ENCODE data around the gene UBAC1. TPM values are rescaled to one million over a fixed set of nuclear protein-coding genes. Genes with fewer than 3 reads are reported as not detected.

UBAC1 gene
- polyA plus RNA-seq, 1 of the 3 experiments (the other 2 are of a cell fraction), result 67.7 TPM

DNA sequence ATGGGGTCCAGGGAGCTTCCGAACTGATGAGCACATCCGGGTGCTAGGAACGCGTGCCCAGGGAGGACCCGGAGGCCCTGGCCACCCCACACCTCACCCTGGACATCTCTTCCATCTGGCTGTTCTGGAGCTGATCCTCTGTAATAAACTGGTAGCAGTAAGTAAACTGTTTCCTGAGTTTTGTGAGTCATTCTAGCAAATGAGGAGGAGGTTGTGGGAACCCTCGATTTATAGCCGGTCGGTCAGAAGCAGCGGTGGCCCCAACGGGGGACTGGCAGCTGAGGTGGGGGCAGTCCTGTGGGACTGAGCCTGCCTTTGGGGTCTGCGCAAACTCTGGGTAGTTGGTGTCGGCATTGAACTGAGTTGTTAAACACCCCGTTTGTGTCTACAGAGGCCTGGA lies 15.4 kb upstream of the UBAC1 start (continued):
- TF ChIP-seq MXI1 (IDR thresholded peaks at IDR 0.05; ENCODE audit: low read depth, low read length), result no peak

DNA sequence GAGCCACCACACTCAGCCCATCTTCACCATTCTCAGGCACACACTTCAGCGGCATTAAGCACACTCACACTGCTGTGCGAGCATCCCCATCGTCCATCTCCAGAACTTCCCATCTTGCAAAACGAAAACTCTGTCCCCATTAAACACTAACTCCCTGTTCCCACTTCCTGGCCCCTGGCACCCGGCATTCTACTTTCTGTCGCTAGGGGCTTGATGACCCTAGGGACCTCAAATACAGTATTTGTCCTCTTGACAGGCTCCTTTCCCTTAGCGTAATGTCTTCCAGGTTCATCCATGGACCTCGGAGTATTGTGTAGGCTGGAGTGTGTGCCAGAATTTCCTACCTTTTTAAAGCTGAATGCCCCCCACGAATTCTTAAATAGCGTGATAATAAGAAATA lies 14.7 kb upstream of the UBAC1 start:
- CTCF ChIA-PET, result interaction anchor here (1.3 to 3.5 kb wide), 5 partner anchors 8 to 147 kb away, joined by 3 to 18 read pairs (median 12); no protein-coding TSS in a partner anchor

DNA sequence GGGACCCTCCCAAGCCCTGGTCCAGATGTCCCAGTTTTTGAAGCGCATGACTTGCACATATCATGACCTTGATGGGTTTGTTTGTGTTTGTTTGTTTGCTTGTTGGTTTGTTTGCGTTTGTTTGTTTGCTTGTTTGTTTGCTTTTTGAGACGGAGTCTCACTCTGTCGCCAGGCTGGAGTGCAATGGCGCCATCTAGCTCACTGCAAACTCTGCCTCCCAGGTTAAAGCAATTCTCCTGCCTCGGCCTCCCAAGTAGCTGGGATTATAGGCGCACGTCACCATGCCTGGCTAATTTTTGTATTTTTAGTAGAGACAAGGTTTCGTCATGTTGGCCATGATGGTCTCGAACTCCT lies 13.0 kb upstream of the UBAC1 start:
- H2AFZ ChIP-seq (ENCODE audit: low read depth), result no peak overlapping the region
- WGBS (ENCODE audit: low lambda C conversion rate), result 52% methylated on average over 10 of the region's 10 CpGs
- H4K20me1 ChIP-seq (ENCODE audit: insufficient read depth), result no peaks in the 10 kb centered on the region
- no peak overlapping the region for H3K27ac ChIP-seq (ENCODE audit: low read depth in 2 of 2, low read length in 1 of 2)
- no peak overlapping the region for H3K9ac ChIP-seq
- no peaks in the 10 kb centered on the region for H3K9me3 ChIP-seq
- no peak overlapping the region for H3K4me3 ChIP-seq (ENCODE audit: low read depth in 2 of 2, low read length in 1 of 2)
- ChIA-PET CTCF (interaction anchor here (1.1 to 3.5 kb wide), 2 partner anchors 148 to 167 kb away, joined by 3 to 18 read pairs; no protein-coding TSS in a partner anchor), POLR2A (no interaction called here)
- H3K36me3 ChIP-seq (replicated peaks in 1 of 2; ENCODE audit: control insufficient read depth in 1 of 2, insufficient read depth in 2 of 2, low read length in 1 of 2), result no peaks in the 10 kb centered on the region
- H3K4me1 ChIP-seq (ENCODE audit: control insufficient read depth in 1 of 2, insufficient read depth in 2 of 2, low read depth in 1 of 2, low read length in 1 of 2), result peaks cover 6 to 19% of the 10 kb centered on the region in 2 experiments; a peak in 2 of 4 replicates
- H3K27me3 ChIP-seq (ENCODE audit: insufficient read depth), result no peaks in the 10 kb centered on the region
- H3K9me2 ChIP-seq, result no peaks in the 10 kb centered on the region
- H3K4me2 ChIP-seq, result no peak overlapping the region
- no peaks in the 10 kb centered on the region for H3F3A ChIP-seq (replicated peaks; ENCODE audit: insufficient read depth)
- no peak for DNase-seq
- no peaks in the 10 kb centered on the region for H3K79me2 ChIP-seq (ENCODE audit: insufficient read depth)
- TF ChIP-seq TEAD4 (IDR thresholded peaks at IDR 0.05; ENCODE audit: borderline replicate concordance, insufficient read depth), result no peak
- TF ChIP-seq TAF1 (IDR thresholded peaks at IDR 0.05; ENCODE audit: borderline replicate concordance, low read depth, low read length), result no peak
- TF ChIP-seq, protein P1, sequence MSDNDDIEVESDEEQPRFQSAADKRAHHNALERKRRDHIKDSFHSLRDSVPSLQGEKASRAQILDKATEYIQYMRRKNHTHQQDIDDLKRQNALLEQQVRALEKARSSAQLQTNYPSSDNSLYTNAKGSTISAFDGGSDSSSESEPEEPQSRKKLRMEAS (IDR thresholded peaks at IDR 0.05; ENCODE audit: low read depth), result no peak
- TF ChIP-seq RXRA (IDR thresholded peaks at IDR 0.05; ENCODE audit: borderline replicate concordance, low read depth), result no peak
- no peak for TF ChIP-seq MXI1 (IDR thresholded peaks at IDR 0.05; ENCODE audit: low read depth, low read length)
- no peak for TF ChIP-seq EP300 (IDR thresholded peaks at IDR 0.05; ENCODE audit: borderline replicate concordance in 1 of 2, low read depth in 1 of 2, low read length in 1 of 2)
- TF ChIP-seq JUND (IDR thresholded peaks at IDR 0.05), result no peak
- TF ChIP-seq FOXM1 (IDR thresholded peaks at IDR 0.05; ENCODE audit: low read depth), result no peak
- no peak for TF ChIP-seq RCOR1 (IDR thresholded peaks at IDR 0.05; ENCODE audit: low read length)
- TF ChIP-seq SIN3A (IDR thresholded peaks at IDR 0.05; ENCODE audit: borderline replicate concordance, low read depth, low read length), result no peak
- TF ChIP-seq YY1 (IDR thresholded peaks at IDR 0.05; ENCODE audit: low read depth), result no peak
- TF ChIP-seq, protein P2, sequence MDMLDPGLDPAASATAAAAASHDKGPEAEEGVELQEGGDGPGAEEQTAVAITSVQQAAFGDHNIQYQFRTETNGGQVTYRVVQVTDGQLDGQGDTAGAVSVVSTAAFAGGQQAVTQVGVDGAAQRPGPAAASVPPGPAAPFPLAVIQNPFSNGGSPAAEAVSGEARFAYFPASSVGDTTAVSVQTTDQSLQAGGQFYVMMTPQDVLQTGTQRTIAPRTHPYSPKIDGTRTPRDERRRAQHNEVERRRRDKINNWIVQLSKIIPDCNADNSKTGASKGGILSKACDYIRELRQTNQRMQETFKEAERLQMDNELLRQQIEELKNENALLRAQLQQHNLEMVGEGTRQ (IDR thresholded peaks at IDR 0.05; ENCODE audit: borderline replicate concordance, low read depth, low read length), result no peak
- no peak for TF ChIP-seq RFX5 (IDR thresholded peaks at IDR 0.05; ENCODE audit: low read length)
- TF ChIP-seq NFIC (IDR thresholded peaks at IDR 0.05; ENCODE audit: borderline replicate concordance), result no peak

More for the DNA sequence above, 14.7 kb upstream of the UBAC1 start:
- WGBS (ENCODE audit: low lambda C conversion rate), result 77% methylated on average over 10 of the region's 10 CpGs
- Histone ChIP-seq H3K4me2 (no peak overlapping the region), H3K27ac (ENCODE audit: low read depth in 2 of 2, low read length in 1 of 2) (no peak overlapping the region), H3K27me3 (ENCODE audit: insufficient read depth) (no peaks in the 10 kb centered on the region), H3F3A (replicated peaks; ENCODE audit: insufficient read depth) (no peaks in the 10 kb centered on the region), H3K9ac (no peak overlapping the region), H3K4me1 (ENCODE audit: control insufficient read depth in 1 of 2, insufficient read depth in 2 of 2, low read depth in 1 of 2, low read length in 1 of 2) (peaks cover 0 to 31% of the 10 kb centered on the region in 2 experiments; a peak in 1 of 4 replicates), H4K20me1 (ENCODE audit: insufficient read depth) (no peaks in the 10 kb centered on the region), H2AFZ (ENCODE audit: low read depth) (no peak overlapping the region), H3K9me2 (no peaks in the 10 kb centered on the region), H3K36me3 (replicated peaks in 1 of 2; ENCODE audit: control insufficient read depth in 1 of 2, insufficient read depth in 2 of 2, low read length in 1 of 2) (no peaks in the 10 kb centered on the region), H3K4me3 (ENCODE audit: low read depth in 2 of 2, low read length in 1 of 2) (no peak overlapping the region), H3K79me2 (ENCODE audit: insufficient read depth) (no peaks in the 10 kb centered on the region), H3K9me3 (no peaks in the 10 kb centered on the region)
- TF ChIP-seq TCF12 (IDR thresholded peaks at IDR 0.05) (no peak), JUND (IDR thresholded peaks at IDR 0.05) (no peak), RXRA (IDR thresholded peaks at IDR 0.05; ENCODE audit: borderline replicate concordance, low read depth) (no peak), EZH2phosphoT487 (IDR thresholded peaks at IDR 0.05; ENCODE audit: borderline replicate concordance, low read depth) (no peak), TEAD4 (IDR thresholded peaks at IDR 0.05; ENCODE audit: borderline replicate concordance, insufficient read depth) (no peak), SIN3A (IDR thresholded peaks at IDR 0.05; ENCODE audit: borderline replicate concordance, low read depth, low read length) (no peak), TAF1 (IDR thresholded peaks at IDR 0.05; ENCODE audit: borderline replicate concordance, low read depth, low read length) (no peak), GATA2 (CRISPR knock-in tag; IDR thresholded peaks at IDR 0.05) (no peak), MEF2A (IDR thresholded peaks at IDR 0.05; ENCODE audit: borderline replicate concordance, low read depth) (no peak), RFX5 (IDR thresholded peaks at IDR 0.05; ENCODE audit: low read length) (no peak), EP300 (IDR thresholded peaks at IDR 0.05; ENCODE audit: borderline replicate concordance in 1 of 2, low read depth in 1 of 2, low read length in 1 of 2) (no peak), SMC3 (IDR thresholded peaks at IDR 0.05; ENCODE audit: low read depth, low read length) (no peak), RCOR1 (IDR thresholded peaks at IDR 0.05; ENCODE audit: low read length) (no peak)
- TF ChIP-seq, protein P3, sequence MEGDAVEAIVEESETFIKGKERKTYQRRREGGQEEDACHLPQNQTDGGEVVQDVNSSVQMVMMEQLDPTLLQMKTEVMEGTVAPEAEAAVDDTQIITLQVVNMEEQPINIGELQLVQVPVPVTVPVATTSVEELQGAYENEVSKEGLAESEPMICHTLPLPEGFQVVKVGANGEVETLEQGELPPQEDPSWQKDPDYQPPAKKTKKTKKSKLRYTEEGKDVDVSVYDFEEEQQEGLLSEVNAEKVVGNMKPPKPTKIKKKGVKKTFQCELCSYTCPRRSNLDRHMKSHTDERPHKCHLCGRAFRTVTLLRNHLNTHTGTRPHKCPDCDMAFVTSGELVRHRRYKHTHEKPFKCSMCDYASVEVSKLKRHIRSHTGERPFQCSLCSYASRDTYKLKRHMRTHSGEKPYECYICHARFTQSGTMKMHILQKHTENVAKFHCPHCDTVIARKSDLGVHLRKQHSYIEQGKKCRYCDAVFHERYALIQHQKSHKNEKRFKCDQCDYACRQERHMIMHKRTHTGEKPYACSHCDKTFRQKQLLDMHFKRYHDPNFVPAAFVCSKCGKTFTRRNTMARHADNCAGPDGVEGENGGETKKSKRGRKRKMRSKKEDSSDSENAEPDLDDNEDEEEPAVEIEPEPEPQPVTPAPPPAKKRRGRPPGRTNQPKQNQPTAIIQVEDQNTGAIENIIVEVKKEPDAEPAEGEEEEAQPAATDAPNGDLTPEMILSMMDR (IDR thresholded peaks at IDR 0.05), result no peak
- TF ChIP-seq, protein P4, sequence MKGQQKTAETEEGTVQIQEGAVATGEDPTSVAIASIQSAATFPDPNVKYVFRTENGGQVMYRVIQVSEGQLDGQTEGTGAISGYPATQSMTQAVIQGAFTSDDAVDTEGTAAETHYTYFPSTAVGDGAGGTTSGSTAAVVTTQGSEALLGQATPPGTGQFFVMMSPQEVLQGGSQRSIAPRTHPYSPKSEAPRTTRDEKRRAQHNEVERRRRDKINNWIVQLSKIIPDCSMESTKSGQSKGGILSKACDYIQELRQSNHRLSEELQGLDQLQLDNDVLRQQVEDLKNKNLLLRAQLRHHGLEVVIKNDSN (IDR thresholded peaks at IDR 0.05; ENCODE audit: borderline replicate concordance, low read depth), result no peak
- POLR2A ChIA-PET, result no interaction called here
- no peak for DNase-seq

Measured in SK-N-SH (cell line).